GM11168 (cell line): ENCODE results near the gene KCNE3.

Experiments used
- in situ Hi-C: fragments of 300-500 bp; cut with MboI; formaldehyde crosslinking; loops from one replicate; pipeline ENCODE4 v1.12.0; 2022; ENCODE audit warnings: low sequenced_read_pairs; ENCODE audit not compliant: unreplicated experiment

The KCNE3 gene

GRCh38 chr11:74473382-74474173, 6.2 kb upstream of the KCNE3 start:
- in situ Hi-C loops = no loop called here

- in situ Hi-C loops = no loop called here
Observed at GRCh38 chr11:74471668-74472429, 4.5 kb upstream of the KCNE3 start.

- in situ Hi-C loops = no loop called here
Observed at GRCh38 chr11:74471037-74471436, 3.7 kb upstream of the KCNE3 start.

GRCh38 chr11:74470526-74470925, 3.2 kb upstream of the KCNE3 start:
- in situ Hi-C loops = no loop called here

GRCh38 chr11:74468936-74469335, 1.6 kb upstream of the KCNE3 start:
- in situ Hi-C loops = no loop called here

GRCh38 chr11:74468521-74468920, 1.2 kb upstream of the KCNE3 start:
- in situ Hi-C loops = no loop called here

- in situ Hi-C loops = no loop called here
Observed at GRCh38 chr11:74468058-74468457, 709 bp upstream of the KCNE3 start.

- in situ Hi-C loops = no loop called here
Observed at GRCh38 chr11:74465291-74465708, 2.0 kb downstream of the KCNE3 start.

- in situ Hi-C loops = loop anchor here (5.0 kb wide), 1 partner anchor 103 kb away; no protein-coding TSS in a partner anchor
Observed at GRCh38 chr11:74464746-74465145, 2.6 kb downstream of the KCNE3 start.

- in situ Hi-C loops = loop anchor here (5.0 kb wide), 1 partner anchor 104 kb away; no protein-coding TSS in a partner anchor
Observed at GRCh38 chr11:74463216-74463615, 4.1 kb downstream of the KCNE3 start.

- in situ Hi-C loops = loop anchor here (5.0 kb wide), 1 partner anchor 105 kb away; no protein-coding TSS in a partner anchor
Observed at GRCh38 chr11:74462631-74463030, 4.7 kb downstream of the KCNE3 start.

GRCh38 chr11:74462009-74462408, 5.3 kb downstream of the KCNE3 start:
- in situ Hi-C loops = loop anchor here (5.0 kb wide), 1 partner anchor 105 kb away; no protein-coding TSS in a partner anchor

GRCh38 chr11:74460481-74461154, 6.7 kb downstream of the KCNE3 start:
- in situ Hi-C loops = loop anchor here (5.0 kb wide), 1 partner anchor 107 kb away; no protein-coding TSS in a partner anchor

GRCh38 chr11:74460065-74460464, 7.3 kb downstream of the KCNE3 start:
- in situ Hi-C loops = loop anchor here (5.0 kb wide), 1 partner anchor 107 kb away; no protein-coding TSS in a partner anchor

- in situ Hi-C loops = no loop called here
Observed at GRCh38 chr11:74459584-74459983, 7.8 kb downstream of the KCNE3 start.

- in situ Hi-C loops = no loop called here
Observed at GRCh38 chr11:74457356-74457755, 10.0 kb downstream of the KCNE3 start.

GRCh38 chr11:74453373-74453975, 13.9 kb downstream of the KCNE3 start:
- in situ Hi-C loops = loop anchor here (5.0 kb wide), 1 partner anchor 56 kb away; the partner anchor contains the start of gene PGM2L1

- in situ Hi-C loops = loop anchor here (5.0 kb wide), 1 partner anchor 55 kb away; the partner anchor contains the start of gene PGM2L1
Observed at GRCh38 chr11:74452366-74452765, 15.0 kb downstream of the KCNE3 start.

- in situ Hi-C loops = loop anchor here (5.0 kb wide), 1 partner anchor 53 kb away; the partner anchor contains the start of gene PGM2L1
Observed at GRCh38 chr11:74450318-74450717, 17.0 kb downstream of the KCNE3 start.
